H1 (cell line): ENCODE measurements around the gene TACC2. TPM values are rescaled to one million over a fixed set of nuclear protein-coding genes. Genes with fewer than 3 reads are reported as not detected.

Source experiments
- CTCF ChIA-PET: fragments of 300-600 bp; sonication (Branson Sonifier 250); formaldehyde crosslinking; loops from one replicate; lab custom pipeline; 2021; ENCODE audit not compliant: partially characterized antibody; lab: Charles Lee
- POLR2A ChIA-PET: fragments of 300-600 bp; sonication (Branson Sonifier 250); formaldehyde crosslinking; loops from one replicate; lab custom pipeline; 2021; ENCODE audit warnings: inconsistent platforms; ENCODE audit not compliant: partially characterized antibody; lab: Charles Lee
- DNase-seq, 2 experiments: peaks; one replicate each; pipeline versions ENCODE4 v3.0.0 to v3.0.0-alpha.2; 2010 to 2022; ENCODE audit warnings: low spot score in 2 of 2, low read depth in 1 of 2, mixed read lengths in 1 of 2
- FAIRE-seq: peaks from 2 replicates; lab custom pipeline; 2011; peaks lifted over from hg19 to GRCh38; lab: Jason Lieb, UNC
- H2AFZ ChIP-seq: 2 replicates; pipeline ENCODE4 v1.8.1; 2012; ENCODE audit warnings: low read length, inconsistent platforms
- H2AK5ac ChIP-seq: 2 replicates; pipeline ENCODE4 v1.6.1; 2013; ENCODE audit warnings: low read depth, low read length
- H2BK120ac ChIP-seq: replicated peaks from 2 replicates; pipeline ENCODE3; 2013; ENCODE audit warnings: low read depth, low read length, inconsistent platforms
- H2BK12ac ChIP-seq: 2 replicates; pipeline ENCODE4 v1.6.1; 2013; ENCODE audit warnings: low read depth, low read length
- H2BK15ac ChIP-seq: 2 replicates; pipeline ENCODE4 v1.6.1; 2013; ENCODE audit warnings: low read length
- H2BK20ac ChIP-seq: 2 replicates; pipeline ENCODE4 v1.6.1; 2013; ENCODE audit warnings: low read length
- H2BK5ac ChIP-seq: 2 replicates; pipeline ENCODE4 v1.6.1; 2013; ENCODE audit warnings: low read depth, low read length
- H3K14ac ChIP-seq: 2 replicates; pipeline ENCODE4 v1.6.1; 2013; ENCODE audit warnings: inconsistent platforms; ENCODE audit not compliant: insufficient read length
- H3K18ac ChIP-seq: 2 replicates; pipeline ENCODE4 v1.6.1; 2013; ENCODE audit warnings: low read length; ENCODE audit errors: extremely low read depth
- H3K23ac ChIP-seq: 2 replicates; pipeline ENCODE4 v1.6.1; 2013; ENCODE audit warnings: inconsistent platforms; ENCODE audit not compliant: insufficient read length
- H3K23me2 ChIP-seq: 2 replicates; pipeline ENCODE4 v1.6.1; 2013; ENCODE audit warnings: low read depth, low read length
- H3K27ac ChIP-seq: 2 replicates; pipeline ENCODE4 v1.6.1; 2011; ENCODE audit warnings: low read depth, low read length, inconsistent platforms
- H3K27me3 ChIP-seq, 4 experiments: replicated peaks in 1 of 4; 1 replicate in 1 of 4; 2 replicates in 3 of 4; pipeline versions ENCODE4 v1.6.1 to v1.8.1; 2011 to 2013; ENCODE audit warnings: low read length in 3 of 4, mild to moderate bottlenecking in 3 of 4, inconsistent platforms in 2 of 4, mixed read lengths in 2 of 4, moderate library complexity in 1 of 4; ENCODE audit not compliant: control insufficient read depth in 3 of 4, insufficient read depth in 3 of 4; ENCODE audit errors: extremely low read depth in 1 of 4
- H3K36me3 ChIP-seq, 4 experiments: 2 replicates each; pipeline versions ENCODE4 v1.6.1 to v1.8.1; 2011 to 2013; ENCODE audit warnings: mild to moderate bottlenecking in 4 of 4, low read length in 3 of 4, moderate library complexity in 2 of 4, control low read depth in 1 of 4, inconsistent platforms in 1 of 4; ENCODE audit not compliant: insufficient read depth in 4 of 4, control insufficient read depth in 2 of 4
- H3K4ac ChIP-seq: replicated peaks from 2 replicates; pipeline ENCODE3; 2013; ENCODE audit warnings: low read length, low read depth, mixed read lengths, inconsistent platforms; ENCODE audit not compliant: insufficient read length
- H3K4me1 ChIP-seq, 4 experiments: replicated peaks in 1 of 4; 1 replicate in 1 of 4; 2 replicates in 3 of 4; pipeline versions ENCODE4 v1.6.1 to v1.8.1; 2011 to 2013; ENCODE audit warnings: low read length in 3 of 4, inconsistent platforms in 2 of 4, mixed read lengths in 1 of 4; ENCODE audit not compliant: insufficient read depth in 4 of 4, control insufficient read depth in 3 of 4
- H3K4me2 ChIP-seq, 2 experiments: 2 replicates each; pipeline versions ENCODE4 v1.6.1 to v1.8.1; 2011 to 2013; ENCODE audit warnings: low read depth in 2 of 2, low read length in 2 of 2, control low read depth in 1 of 2, inconsistent platforms in 1 of 2, mild to moderate bottlenecking in 1 of 2; ENCODE audit not compliant: insufficient read depth in 1 of 2
- H3K4me3 ChIP-seq, 4 experiments: fragments of 200-600, 300-600 bp in 1 of 4; sonication (generic), shearing (Covaris generic), sonication (Bioruptor Twin) in 1 of 4; 2 replicates each; pipeline versions ENCODE4 v1.5.1 to v1.8.1; 2011 to 2016; ENCODE audit warnings: low read length in 4 of 4, low read depth in 3 of 4, control low read depth in 2 of 4, inconsistent platforms in 2 of 4, mild to moderate bottlenecking in 2 of 4, mixed read lengths in 1 of 4, moderate library complexity in 1 of 4; ENCODE audit not compliant: insufficient read depth in 2 of 4; ENCODE audit errors: extremely low read depth in 1 of 4
- H3K56ac ChIP-seq: replicated peaks from 2 replicates; pipeline ENCODE3; 2013; ENCODE audit warnings: low read depth, mild to moderate bottlenecking, mixed read lengths, low read length, inconsistent platforms; ENCODE audit not compliant: insufficient read length
- H3K79me1 ChIP-seq: 2 replicates; pipeline ENCODE4 v1.6.1; 2013; ENCODE audit warnings: low read depth, low read length, control low read depth
- H3K79me2 ChIP-seq, 2 experiments: 2 replicates each; pipeline versions ENCODE4 v1.6.1 to v1.8.1; 2012 to 2013; ENCODE audit warnings: low read length in 2 of 2, mild to moderate bottlenecking in 2 of 2, inconsistent platforms in 1 of 2; ENCODE audit not compliant: insufficient read depth in 2 of 2, control insufficient read depth in 1 of 2
- H3K9ac ChIP-seq, 4 experiments: replicated peaks in 1 of 4; 1 replicate in 1 of 4; 2 replicates in 3 of 4; pipeline versions ENCODE4 v1.6.1 to v1.8.1; 2011 to 2013; ENCODE audit warnings: low read depth in 3 of 4, low read length in 3 of 4, control low read depth in 2 of 4, mild to moderate bottlenecking in 2 of 4, moderate library complexity in 2 of 4, inconsistent platforms in 1 of 4; ENCODE audit errors: extremely low read depth in 1 of 4
- H3K9me3 ChIP-seq, 2 experiments: 2 replicates each; pipeline versions ENCODE4 v1.6.1 to v1.8.1; 2012 to 2013; ENCODE audit warnings: mild to moderate bottlenecking in 2 of 2, moderate library complexity in 2 of 2, control low read depth in 1 of 2, inconsistent platforms in 1 of 2, low read depth in 1 of 2, low read length in 1 of 2, mixed read lengths in 1 of 2; ENCODE audit not compliant: insufficient read depth in 2 of 2
- H4K20me1 ChIP-seq, 2 experiments: replicated peaks in 1 of 2; 2 replicates each; pipeline versions ENCODE3 to v1.8.1; 2011 to 2013; ENCODE audit warnings: inconsistent platforms in 2 of 2, low read length in 2 of 2, mild to moderate bottlenecking in 1 of 2; ENCODE audit not compliant: insufficient read depth in 2 of 2, control insufficient read depth in 1 of 2
- H4K5ac ChIP-seq: 2 replicates; pipeline ENCODE4 v1.6.1; 2013; ENCODE audit warnings: low read length, low read depth, mixed read lengths, inconsistent platforms; ENCODE audit not compliant: insufficient read length
- H4K8ac ChIP-seq: 2 replicates; pipeline ENCODE4 v1.8.0; 2013; ENCODE audit warnings: mild to moderate bottlenecking, moderate library complexity, low read length, inconsistent platforms; ENCODE audit not compliant: insufficient read depth; ENCODE audit errors: extremely low read depth
- H4K91ac ChIP-seq: replicated peaks from 2 replicates; pipeline ENCODE3; 2013; ENCODE audit warnings: low read length, mixed read lengths, inconsistent platforms; ENCODE audit not compliant: insufficient read length
- BRCA1 ChIP-seq: IDR thresholded peaks from 2 replicates; pipeline ENCODE4 v1.6.1; 2012; ENCODE audit warnings: low read depth, low read length, improper control_type of control experiment
- CEBPB ChIP-seq: IDR thresholded peaks from 2 replicates; pipeline ENCODE4 v1.6.1; 2012; ENCODE audit warnings: low read depth, low read length
- CTBP2 ChIP-seq: IDR thresholded peaks from 2 replicates; pipeline ENCODE4 v1.7.0; 2011; ENCODE audit warnings: borderline replicate concordance, mild to moderate bottlenecking, moderate library complexity, mixed read lengths, low read length; ENCODE audit not compliant: insufficient read depth, insufficient read length
- POLR2A ChIP-seq, 2 experiments: IDR thresholded peaks; 1 replicate in 1 of 2; 2 replicates in 1 of 2; pipeline ENCODE4 v1.6.1; 2011; ENCODE audit warnings: low read depth in 2 of 2, low read length in 2 of 2, mild to moderate bottlenecking in 2 of 2; ENCODE audit errors: control extremely low read depth in 1 of 2
- POU5F1 ChIP-seq: IDR thresholded peaks from 2 replicates; pipeline ENCODE4 v1.6.1; 2011; ENCODE audit warnings: low read depth, mild to moderate bottlenecking, low read length, moderate library complexity
- RFX5 ChIP-seq: IDR thresholded peaks from 2 replicates; pipeline ENCODE4 v1.6.1; 2011; ENCODE audit warnings: low read depth, low read length, improper control_type of control experiment, borderline replicate concordance
- SAP30 ChIP-seq: fragments of 300-600 bp; sonication (generic); IDR thresholded peaks from 2 replicates; pipeline ENCODE4 v1.7.1; 2012; ENCODE audit warnings: low read length, moderate library complexity, mild to moderate bottlenecking, inconsistent platforms; ENCODE audit not compliant: insufficient read depth, insufficient replicate concordance
- SP2 ChIP-seq: IDR thresholded peaks from 2 replicates; pipeline ENCODE4 v1.6.1; 2012; ENCODE audit warnings: mild to moderate bottlenecking, low read length, inconsistent platforms
- SUZ12 ChIP-seq: fragments of 200-600 bp; sonication (generic); IDR thresholded peaks from 2 replicates; pipeline ENCODE4 v1.6.1; 2012; ENCODE audit warnings: mild to moderate bottlenecking, inconsistent platforms, low read length, moderate library complexity, mixed read lengths
- WGBS, 2 experiments: shearing (Covaris generic) in 1 of 2; methylation state at CpG; one replicate each; pipeline versions ENCODE4 v1.1.6 to v1.1.7; 2013 to 2015; ENCODE audit warnings: low lambda C conversion rate in 2 of 2, mixed read lengths in 2 of 2, inconsistent platforms in 1 of 2, low coverage in 1 of 2, missing lambda C conversion rate in 1 of 2; ENCODE audit not compliant: insufficient replicate concordance in 2 of 2, insufficient coverage in 1 of 2, insufficient read length in 1 of 2; ENCODE audit errors: extremely low coverage in 1 of 2, missing lambda C conversion rate in 1 of 2; 5-methylcytosine and 5-hydroxymethylcytosine counted together
- polyA plus RNA-seq, 7 experiments: library from polyadenylated mRNA; depleted of rRNA in 3 of 7; stranded (reverse) in 5 of 7; unstranded in 2 of 7; fragments of >200 nt in 5 of 7; fragments of 200-250 nt in 2 of 7; gene quantifications; 1 replicate in 5 of 7; 2 replicates in 1 of 7; 4 replicates in 1 of 7; pipeline versions ENCODE4 v1.2.1 to v1.2.3, GENCODE V29; 2011 to 2013; ENCODE audit warnings: missing spikeins in 2 of 7, mixed read lengths in 2 of 7
- total RNA-seq: library from RNA; stranded (reverse); fragmentation: NEBNext Ultra II Directional; extraction: Animal tissue kit (Norgen Biotek cat#: 25700); gene quantifications from 2 replicates; pipeline ENCODE4 v1.2.1, GENCODE V29; 2021

TACC2 gene
- total and polyA plus RNA-seq, 2 of the 8 experiments (the other 6 are each of a cell fraction or from before 2014, with no cell fraction given): 21.2 to 46.6 TPM

GRCh38 chr10:122139627-122140170, 150.7 kb downstream of the TACC2 start:
- CTCF ChIA-PET: interaction anchor here (0.6 to 6.0 kb wide), 18 partner anchors 7 to 539 kb away, joined by 3 to 65 read pairs (median 6); no protein-coding TSS in a partner anchor
- no peak for FAIRE-seq

More at GRCh38 chr10:122139627-122140170, 150.7 kb downstream of the TACC2 start:
- H3K4me3 ChIP-seq: no peak overlapping the region
- H3K56ac ChIP-seq: no peak overlapping the region
- H4K8ac ChIP-seq: no peak overlapping the region
- H3K14ac ChIP-seq: no peak overlapping the region
- H3K4me2 ChIP-seq: no peak overlapping the region
- H4K20me1 ChIP-seq: peaks cover 0 to 4% of the 10 kb centered on the region in 2 experiments
- H2BK5ac ChIP-seq: no peak overlapping the region; the same call in 1 of the 2 replicates
- H3K9me3 ChIP-seq: peaks cover 2% of the 10 kb centered on the region in 2 experiments; a peak in 2 of 4 replicates
- H3K36me3 ChIP-seq: peaks cover 0 to 5% (median 2%) of the 10 kb centered on the region in 4 experiments; a peak in 6 of 8 replicates
- no peak overlapping the region for H3K18ac ChIP-seq
- 92% methylated on average over 10 of the region's 10 CpGs; no CpG with 5 or more reads in 1 of the 2 experiments for WGBS, 2 experiments
- H3K4ac ChIP-seq: no peak overlapping the region
- no peaks in the 10 kb centered on the region for H3K27me3 ChIP-seq
- no peak overlapping the region for H4K5ac ChIP-seq
- no peak overlapping the region for H2AFZ ChIP-seq
- peaks cover 0 to 7% of the 10 kb centered on the region in 2 experiments; a peak in 1 of 4 replicates for H3K79me2 ChIP-seq
- H3K23me2 ChIP-seq: no peaks in the 10 kb centered on the region
- peaks cover 0 to 7% (median 3%) of the 10 kb centered on the region in 4 experiments; a peak in 5 of 7 replicates for H3K4me1 ChIP-seq
- H3K27ac ChIP-seq: no peak overlapping the region
- H3K79me1 ChIP-seq: peaks cover 3% of the 10 kb centered on the region; the same call in 1 of the 2 replicates
- TF ChIP-seq SP2: no peak
- no peak for TF ChIP-seq POU5F1
- TF ChIP-seq SAP30: no peak
- no peak for TF ChIP-seq POLR2A (IDR thresholded peaks at IDR 0.05; ENCODE audit: control extremely low read depth in 1 of 2, low read depth in 2 of 2, low read length in 2 of 2)
- no peak for TF ChIP-seq CEBPB
- TF ChIP-seq BRCA1: no peak
- no peak for TF ChIP-seq SUZ12
- TF ChIP-seq RFX5: no peak
- TF ChIP-seq CTBP2: no peak
- no peak overlapping the region for H2AK5ac ChIP-seq
- DNase-seq: no peak
- H2BK120ac ChIP-seq: no peak overlapping the region
- POLR2A ChIA-PET: interaction anchor here (0.8 to 1.2 kb wide), 4 partner anchors 10 to 27 kb away, joined by 3 to 4 read pairs (median 3); no protein-coding TSS in a partner anchor
- no peak overlapping the region; a peak in 1 of 7 replicates for H3K9ac ChIP-seq
- H2BK20ac ChIP-seq: no peak overlapping the region
- H2BK12ac ChIP-seq: no peak overlapping the region
- no peak overlapping the region for H2BK15ac ChIP-seq
- H4K91ac ChIP-seq: no peak overlapping the region
- no peak overlapping the region for H3K23ac ChIP-seq
